HK-2 (cell line): ENCODE data around the gene GNAI3.

Experiments
- DNase-seq: peaks from one replicate; pipeline ENCODE4 v3.0.0-alpha.2; 2018; ENCODE audit not compliant: unreplicated experiment

The GNAI3 gene

GRCh38 chr1:109527098-109527811 is 21.2 kb upstream of the GNAI3 start:
- DNase-seq, result no peak

DNA sequence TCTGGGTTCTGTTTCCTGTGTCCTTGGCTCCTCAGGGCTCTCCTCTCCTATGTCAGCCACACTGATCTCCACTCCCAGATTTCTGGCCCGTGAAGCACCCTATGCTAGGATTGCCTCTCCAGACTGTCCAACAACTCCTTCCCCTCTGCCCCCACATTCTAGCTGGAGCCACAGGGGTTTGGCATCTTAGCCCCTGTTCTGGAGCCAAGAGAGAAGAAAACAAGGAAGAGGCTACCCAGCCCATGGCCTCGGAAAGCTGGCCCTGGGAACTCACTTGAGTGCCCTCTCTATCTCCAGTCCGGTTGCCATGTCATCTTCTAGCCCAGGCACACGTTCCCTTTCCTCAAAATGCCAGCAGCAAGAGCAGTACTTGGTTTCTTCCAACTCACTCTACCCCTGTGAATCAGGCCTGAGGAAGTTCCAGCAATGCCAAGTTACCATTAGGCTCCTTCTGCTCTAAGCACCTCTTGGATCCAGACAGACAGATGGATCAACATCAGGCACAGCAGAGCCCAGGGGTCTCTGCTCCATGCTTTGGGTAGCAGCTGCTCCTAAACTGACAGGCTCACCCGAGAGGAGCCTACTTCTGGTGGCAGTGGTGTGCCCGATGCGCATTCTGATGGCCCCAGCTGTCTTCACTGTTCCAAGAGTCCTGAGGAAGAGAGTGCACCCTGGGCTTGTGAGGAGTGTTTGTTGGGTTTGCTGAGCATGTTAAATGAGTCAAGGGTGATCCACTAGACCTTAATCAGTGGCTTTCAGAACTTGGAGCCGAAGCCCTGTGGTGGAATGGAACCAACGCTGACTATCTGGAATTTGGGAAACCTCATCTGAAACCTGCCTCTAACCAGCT is 20.3 kb upstream of the GNAI3 start:
- DNase-seq, result no peak

- no peak for DNase-seq
Observed at GRCh38 chr1:109528712-109529111, 19.7 kb upstream of the GNAI3 start.

DNA sequence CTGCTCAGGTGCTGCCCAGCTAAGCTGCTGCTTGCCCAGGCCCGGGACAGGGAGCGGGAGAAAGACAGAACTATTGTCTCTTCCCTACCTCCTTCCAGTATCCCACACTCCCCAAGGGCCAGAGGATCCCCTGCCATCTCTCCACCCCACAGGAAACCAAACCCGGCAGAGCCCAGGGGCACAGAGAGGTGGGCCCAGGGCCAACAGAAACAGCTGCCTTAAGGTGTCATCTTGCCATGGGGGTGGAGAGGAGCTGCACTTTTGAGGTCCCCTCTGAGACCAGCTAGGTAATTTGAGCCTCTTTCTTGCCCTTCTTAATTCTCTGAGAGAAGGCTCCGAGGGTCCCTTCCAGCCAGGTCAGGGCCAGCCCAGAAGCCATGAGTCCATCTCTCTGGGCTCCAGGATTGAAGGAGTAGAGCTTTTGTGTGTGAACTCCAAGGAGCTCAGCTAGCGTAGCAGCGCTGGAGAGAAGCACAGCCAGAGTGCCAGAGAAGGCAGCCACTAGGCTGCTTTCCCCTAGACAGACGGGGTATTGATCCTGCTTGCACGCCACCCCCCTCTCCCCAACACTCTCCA is 18.4 kb upstream of the GNAI3 start:
- DNase-seq, result no peak

DNA sequence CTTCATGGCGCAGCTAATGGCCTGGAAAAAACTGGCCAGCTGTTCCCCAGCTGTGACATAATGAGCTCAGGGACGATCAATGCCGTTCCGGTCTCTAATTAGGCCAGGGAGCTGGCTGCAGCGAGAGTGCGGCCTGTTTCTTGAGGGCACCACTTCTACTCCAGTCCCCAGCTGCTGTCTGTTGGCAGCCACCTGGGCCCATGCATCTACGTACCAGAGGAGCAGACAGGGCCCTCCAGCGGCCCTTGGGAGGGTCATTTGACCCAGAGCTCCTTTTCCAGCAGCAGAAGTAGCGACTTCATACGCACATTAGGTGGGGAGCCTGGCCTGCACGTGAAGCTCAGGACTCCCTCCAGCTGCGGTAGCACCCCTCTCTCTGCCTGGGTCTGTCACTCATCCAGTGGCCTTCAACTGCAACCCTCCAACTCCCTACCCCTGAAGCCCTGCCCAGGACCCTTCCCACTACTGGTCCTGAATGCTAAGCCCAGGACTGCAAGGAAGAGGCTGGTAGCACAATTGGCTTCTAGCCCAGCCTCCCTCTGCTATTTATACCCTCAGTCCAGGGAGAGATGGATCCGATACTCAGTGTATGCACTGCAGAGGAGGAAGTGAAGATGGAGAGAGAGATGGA is 17.8 kb upstream of the GNAI3 start:
- no peak for DNase-seq

- DNase-seq, result no peak
Observed at GRCh38 chr1:109531380-109531779, 17.0 kb upstream of the GNAI3 start.

DNA sequence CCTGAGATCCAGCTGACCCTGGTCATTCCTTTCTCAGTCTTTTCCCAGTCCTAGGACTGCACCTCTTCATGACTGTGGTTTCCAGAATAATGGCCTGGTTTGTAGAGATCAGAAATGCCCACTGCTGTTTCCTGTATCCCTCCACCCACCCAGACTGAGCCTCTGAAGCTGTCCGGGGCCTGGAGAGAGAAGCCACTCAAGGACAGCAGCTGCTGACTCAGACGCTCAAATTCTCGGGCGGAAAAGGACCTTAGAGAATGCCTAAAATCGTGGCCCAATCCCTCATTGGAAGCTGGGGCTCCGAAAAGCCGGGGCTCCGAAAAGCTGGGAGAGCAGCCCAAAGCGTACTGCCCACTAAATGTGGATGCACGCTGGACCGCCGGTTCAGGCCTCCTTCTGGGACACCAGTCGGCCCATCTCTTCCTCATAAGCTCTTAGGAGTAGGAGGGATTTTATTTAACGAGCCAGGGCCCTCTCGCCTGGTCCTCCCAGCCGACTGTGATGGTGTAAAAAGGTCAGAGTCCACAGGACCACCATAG is 16.5 kb upstream of the GNAI3 start:
- peak; percentile 35 for DNase-seq

- peak; percentile 87 for DNase-seq
Observed at GRCh38 chr1:109532365-109533136, 15.9 kb upstream of the GNAI3 start.

DNA sequence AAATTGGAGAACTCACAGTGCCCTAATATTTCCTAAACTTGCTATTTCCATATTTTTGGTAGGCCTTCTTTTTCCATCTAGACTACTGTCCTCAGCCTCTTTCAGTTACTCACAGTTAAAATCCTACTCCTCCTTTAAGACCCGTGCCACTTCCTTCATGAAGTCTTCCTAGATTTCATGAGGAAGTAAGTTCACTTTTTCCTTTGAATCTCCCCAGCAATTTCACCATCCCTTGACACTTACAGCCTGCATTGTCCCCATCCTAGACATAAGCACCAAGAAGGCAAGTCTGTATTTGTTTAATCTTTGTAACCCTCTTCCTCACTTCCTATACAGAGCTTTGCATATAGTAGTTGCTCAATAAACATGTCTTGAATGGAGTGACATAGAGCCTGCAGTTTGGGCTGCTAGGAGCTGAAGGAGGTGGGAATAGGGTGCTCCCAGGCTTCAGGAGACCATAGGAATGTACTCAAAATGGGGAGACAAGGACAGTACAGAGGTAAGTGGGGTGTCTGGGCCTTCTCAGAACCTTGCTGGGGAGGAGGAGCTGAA is 14.0 kb upstream of the GNAI3 start:
- no peak for DNase-seq

GRCh38 chr1:109535481-109535880 is 12.9 kb upstream of the GNAI3 start:
- DNase-seq, result no peak

DNA sequence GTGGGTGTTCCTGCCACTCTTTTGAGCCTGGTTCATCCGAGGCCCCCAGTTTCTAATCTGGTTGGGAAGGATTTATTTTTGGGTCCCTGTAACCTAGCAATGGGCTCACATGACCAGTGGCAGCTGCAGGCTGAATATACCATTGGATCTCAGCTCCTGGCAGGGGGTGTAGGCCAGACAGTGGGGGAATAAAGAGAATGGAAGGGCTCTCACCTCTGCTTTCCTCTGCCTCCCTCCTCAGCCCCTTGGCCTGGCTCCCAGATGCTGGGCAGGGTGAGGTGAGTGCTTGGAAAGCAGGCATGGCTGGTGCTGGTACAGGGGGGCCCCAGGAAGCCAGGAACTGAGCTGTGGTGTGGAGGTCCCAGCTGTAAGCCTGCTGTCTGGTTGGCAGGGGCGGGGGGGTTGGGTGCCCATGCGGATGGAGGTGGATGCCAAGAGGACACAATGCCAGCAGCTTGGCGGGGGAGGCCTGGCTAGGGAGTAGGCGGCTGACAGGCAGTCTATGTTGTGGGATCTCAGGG is 12.4 kb upstream of the GNAI3 start:
- no peak for DNase-seq

GRCh38 chr1:109537450-109538178 is 10.8 kb upstream of the GNAI3 start:
- no peak for DNase-seq

DNA sequence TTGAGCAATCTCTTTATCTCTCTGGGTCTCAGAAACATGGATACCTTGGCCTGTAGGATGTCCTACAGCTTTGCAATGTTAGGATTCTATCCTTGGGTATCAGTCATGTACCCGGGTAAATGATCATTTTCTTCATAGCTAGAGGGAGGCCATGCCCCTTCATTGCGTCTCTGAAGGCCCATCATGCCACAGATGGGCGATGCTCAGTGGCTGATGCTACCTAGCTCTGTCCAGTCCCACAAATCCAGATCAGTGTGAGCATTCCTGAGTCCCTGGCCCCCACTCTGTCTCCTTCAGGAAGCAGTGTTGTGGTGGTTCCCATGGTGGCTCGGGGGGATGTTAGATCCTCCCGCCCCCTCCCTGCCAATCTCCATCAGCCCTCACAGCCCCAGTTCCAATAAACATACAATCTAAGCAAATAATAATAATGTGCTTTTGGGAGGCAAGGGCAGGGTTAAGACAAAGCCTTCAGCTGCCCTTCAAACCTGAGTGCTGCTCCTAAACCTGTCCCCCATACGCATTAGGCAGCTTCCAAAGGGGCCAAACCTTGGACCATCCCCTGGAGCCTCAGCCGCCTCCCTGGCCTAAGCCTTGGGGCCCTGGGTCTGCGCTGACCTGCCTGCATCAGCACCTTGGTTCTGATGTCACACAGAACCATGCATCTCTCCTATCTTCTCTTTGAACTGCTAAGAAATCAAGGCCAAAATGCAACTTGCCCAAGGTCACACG is 9.4 kb upstream of the GNAI3 start:
- DNase-seq, result no peak

DNA sequence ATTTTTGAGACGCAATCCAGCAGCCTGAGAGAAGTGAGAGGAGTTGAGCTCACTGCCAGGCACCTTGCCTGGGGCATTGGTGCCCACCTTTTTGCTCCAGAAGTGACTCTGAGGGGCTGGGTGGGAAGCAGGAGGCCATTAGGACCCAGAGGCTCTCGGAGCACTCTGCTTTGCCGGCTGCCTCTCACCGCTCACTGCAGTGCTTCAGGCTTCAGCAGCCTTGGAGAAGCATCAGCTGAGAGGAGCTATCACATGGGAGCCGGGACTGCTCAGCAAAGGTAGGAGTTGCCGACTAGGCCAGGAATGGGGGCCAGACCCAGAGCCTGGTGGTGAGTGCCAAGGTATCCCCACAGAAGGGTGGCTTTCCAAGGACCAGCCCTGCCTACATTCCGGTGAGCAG is 8.7 kb upstream of the GNAI3 start, which contains the start of gene GPR61:
Gene GPR61, plus strand, starts transcription at position 197 of the 400 bp plus-strand sequence. CDS start 3,151 bp downstream, outside the sequence.
- DNase-seq, result no peak

DNA sequence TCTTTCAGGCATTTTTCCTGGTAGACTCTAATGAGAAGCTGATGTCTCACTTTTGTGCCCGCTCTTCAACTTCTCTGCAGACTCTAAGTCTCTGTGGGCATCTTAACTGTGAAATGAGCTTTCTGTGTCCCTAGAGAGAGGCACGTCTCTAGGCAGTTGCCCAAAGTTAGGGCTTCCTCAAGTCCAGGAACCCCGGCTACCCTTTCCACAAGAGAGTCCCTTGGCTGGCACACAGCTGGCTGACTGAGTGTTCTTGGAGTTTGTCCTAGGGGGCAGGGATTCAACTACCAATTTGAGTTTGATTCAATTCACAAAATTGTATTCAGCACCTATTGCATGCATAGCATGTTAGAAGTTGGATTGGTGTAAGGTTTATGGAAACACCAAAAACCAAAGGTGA is 7.3 kb upstream of the GNAI3 start:
- DNase-seq, result no peak

DNA sequence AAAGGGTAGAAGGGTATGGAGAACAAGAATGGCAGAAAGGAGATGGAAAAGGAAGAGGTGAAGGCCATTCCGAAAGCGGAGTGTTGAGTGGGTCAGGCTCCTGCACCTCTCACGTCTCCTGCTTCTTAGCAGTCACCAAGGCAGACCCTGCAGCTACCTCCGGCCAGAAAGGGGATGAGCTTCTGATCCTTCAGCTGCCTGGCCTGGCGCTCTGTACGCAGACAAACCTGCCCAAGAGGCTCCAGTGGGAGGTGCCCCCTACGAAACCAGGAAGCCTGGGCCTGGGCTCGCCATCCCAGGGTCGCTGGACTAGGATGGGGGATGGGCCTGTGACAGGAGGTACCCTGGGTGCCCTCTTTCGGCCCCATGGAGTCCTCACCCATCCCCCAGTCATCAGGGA is 5.8 kb upstream of the GNAI3 start:
- no peak for DNase-seq

DNA sequence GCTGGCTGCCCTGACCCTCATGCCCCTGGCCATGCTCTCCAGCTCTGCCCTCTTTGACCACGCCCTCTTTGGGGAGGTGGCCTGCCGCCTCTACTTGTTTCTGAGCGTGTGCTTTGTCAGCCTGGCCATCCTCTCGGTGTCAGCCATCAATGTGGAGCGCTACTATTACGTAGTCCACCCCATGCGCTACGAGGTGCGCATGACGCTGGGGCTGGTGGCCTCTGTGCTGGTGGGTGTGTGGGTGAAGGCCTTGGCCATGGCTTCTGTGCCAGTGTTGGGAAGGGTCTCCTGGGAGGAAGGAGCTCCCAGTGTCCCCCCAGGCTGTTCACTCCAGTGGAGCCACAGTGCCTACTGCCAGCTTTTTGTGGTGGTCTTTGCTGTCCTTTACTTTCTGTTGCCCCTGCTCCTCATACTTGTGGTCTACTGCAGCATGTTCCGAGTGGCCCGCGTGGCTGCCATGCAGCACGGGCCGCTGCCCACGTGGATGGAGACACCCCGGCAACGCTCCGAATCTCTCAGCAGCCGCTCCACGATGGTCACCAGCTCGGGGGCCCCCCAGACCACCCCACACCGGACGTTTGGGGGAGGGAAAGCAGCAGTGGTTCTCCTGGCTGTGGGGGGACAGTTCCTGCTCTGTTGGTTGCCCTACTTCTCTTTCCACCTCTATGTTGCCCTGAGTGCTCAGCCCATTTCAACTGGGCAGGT is 5.0 kb upstream of the GNAI3 start:
- no peak for DNase-seq

GRCh38 chr1:109543988-109544735 is 4.3 kb upstream of the GNAI3 start:
- no peak for DNase-seq
